Embryonic facial prominence (tissue), 1 donor: ENCODE results near the gene MAP4.
"Not testable (repeated sequence)": the region's sequence is repeated elsewhere in the genome, so short reads cannot be mapped to it uniquely, and the experiment has no call there.

Experiments used
- DNase-seq: peaks from one replicate; pipeline ENCODE4 v3.0.0-alpha.2; 2016; ENCODE audit errors: extremely low spot score

MAP4 gene

DNA sequence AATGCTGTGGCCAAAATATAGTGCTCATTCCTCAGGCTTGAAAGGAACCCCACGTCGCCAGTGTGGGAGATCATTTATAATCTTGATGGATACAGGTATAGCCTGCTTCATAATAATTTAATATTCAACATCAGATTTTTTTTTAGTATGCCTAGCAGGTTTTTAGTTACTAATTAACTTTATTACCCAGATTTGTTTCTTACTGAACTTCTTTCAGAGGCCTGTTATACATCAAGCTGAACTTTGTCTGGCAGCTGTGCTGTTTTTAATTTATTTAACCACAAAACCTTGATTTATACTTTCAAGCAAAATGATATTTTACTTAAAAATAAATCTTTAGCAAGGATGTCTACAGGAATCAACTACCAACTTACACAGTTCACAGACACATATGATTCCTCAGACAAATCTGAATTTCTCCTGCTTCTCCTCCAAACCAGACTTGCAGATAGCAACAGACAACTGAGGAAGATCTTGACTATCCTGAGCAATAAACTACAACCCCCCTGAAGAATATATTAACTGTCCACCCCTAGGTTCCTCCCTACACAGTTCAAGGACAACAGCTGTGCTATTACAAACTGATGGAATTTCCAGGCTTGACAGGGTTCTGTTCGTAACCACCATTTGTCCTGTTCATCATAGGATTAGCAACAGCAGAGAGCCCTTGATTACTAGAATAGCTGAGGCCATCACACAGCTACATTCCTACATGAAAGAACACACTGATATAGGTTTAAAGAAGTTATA, 610 bp downstream of the MAP4 start:
- no peak for DNase-seq

DNA sequence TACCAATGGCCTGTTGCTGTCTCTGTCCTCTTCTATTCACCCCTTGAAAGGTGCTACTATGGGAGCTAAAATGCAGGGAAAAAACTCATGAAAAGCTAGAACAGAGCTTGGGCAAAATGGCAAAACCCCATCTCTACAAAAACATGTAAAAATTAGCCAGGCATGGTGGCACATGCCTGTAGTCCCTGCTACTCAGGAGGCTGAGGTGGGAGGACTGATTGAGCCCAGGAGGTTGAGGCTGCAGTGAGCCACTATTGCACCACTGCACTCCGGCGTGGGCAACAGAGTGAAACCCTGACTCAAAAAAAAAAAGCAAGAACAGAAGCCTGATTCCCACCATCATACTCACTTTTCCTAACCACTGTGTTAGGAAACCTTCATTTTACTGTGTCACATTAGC, 1.9 kb downstream of the MAP4 start:
- no peak for DNase-seq

DNA sequence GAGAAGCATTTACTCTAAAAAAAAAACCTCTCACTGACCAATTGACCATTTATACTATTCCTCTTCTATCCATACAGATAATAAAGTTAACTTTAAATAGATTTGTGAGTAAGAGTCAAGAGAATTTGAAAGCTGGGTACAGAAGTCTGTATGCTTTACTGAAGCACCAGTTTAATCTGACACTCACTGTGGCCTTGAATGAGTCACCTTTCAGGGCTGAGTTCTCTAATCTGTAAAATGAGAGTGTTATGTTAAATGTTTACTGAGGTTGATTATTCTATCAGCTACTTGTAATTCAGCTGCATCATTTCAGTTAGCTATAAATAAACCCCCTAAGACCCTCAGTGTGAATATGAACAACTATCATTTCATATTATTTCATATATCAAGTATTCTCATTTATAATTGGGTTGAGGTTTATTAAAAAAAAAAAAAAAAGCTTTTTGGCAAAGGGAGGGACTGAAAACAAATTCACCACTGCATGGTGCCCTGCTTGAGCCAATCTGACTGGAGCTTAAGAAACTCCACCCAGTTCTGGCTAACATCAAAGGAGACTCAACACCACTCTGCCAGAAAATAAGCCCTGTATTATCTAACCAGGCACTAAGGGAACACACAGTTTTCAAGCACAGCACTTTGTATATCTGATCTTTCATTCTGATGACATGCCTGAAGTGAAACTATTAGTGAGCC, 2.8 kb downstream of the MAP4 start:
- DNase-seq = no peak

DNA sequence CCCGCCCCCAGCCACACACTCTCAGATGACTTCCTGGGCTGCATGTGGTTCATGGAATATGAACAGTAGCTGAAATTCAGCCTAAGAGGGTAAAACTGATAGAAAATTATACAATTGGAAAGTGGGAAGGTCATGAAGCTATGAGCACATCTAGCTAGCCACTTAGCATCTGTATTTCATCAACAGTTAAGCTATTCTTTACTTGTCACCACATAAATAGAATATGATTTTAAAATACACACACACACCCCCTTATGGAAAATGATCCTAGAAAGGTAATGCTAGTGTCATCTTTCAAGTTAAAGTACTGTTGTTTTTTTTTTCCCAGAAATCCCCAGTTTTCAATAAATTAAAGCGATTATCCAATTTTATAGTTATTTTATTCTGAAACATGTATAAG, 3.6 kb downstream of the MAP4 start:
- no peak for DNase-seq

DNA sequence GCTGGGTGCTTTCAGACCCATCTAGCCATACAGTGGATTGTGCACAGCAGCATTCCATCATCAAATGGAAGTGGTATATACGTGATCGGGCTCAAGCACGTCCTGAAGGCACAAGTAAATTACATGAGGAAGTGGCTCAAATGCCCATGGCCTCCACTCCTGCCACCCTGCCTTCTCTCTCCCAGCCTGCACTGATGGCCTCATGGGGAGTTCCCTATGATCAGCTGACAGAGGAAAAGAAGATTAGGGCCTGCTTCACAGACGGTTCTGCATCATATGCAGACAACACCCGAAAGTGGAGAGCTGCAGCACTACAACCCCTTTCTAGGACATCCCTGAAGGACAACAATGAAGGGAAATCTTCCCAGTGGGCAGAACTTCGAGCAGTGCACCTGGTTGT, 8.2 kb downstream of the MAP4 start:
- not testable (repeated sequence) for DNase-seq

DNA sequence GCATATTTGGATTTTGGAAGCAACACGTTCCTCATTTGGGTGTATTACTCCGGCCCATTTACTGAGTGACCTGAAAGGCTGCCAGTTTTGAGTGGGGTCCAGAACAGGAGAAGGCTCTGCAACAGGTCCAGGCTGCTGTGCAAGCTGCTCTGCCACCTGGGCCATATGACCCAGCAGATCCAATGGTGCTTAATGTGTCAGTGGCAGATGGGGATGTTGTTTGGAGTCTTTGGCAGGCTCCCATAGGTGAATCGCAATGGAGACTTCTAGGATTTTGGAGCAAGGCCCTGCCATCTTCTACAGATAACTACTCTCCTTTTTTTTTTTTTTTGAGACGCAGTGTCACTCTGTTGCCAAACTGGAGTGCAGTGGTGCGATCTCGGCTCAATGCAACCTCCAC, 8.9 kb downstream of the MAP4 start:
- not testable (repeated sequence) for DNase-seq

DNA sequence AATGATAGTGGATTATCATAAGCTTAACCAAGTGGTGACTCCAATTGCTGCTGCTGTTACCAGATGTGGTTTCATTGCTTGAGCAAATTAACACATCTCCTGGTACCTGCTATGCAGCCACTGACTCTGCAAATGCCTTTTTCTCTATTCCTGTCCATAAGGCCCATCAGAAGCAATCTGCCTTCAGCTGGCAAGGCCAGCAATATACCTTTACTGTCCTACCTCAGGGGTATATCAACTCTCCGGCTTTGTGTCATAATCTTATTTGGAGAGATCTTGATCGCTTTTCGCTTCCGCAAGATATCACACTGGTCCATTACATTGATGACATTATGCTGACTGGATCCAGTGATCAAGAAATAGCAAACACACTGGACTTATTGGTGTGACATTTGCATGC, 9.4 kb downstream of the MAP4 start:
- not testable (repeated sequence) for DNase-seq

DNA sequence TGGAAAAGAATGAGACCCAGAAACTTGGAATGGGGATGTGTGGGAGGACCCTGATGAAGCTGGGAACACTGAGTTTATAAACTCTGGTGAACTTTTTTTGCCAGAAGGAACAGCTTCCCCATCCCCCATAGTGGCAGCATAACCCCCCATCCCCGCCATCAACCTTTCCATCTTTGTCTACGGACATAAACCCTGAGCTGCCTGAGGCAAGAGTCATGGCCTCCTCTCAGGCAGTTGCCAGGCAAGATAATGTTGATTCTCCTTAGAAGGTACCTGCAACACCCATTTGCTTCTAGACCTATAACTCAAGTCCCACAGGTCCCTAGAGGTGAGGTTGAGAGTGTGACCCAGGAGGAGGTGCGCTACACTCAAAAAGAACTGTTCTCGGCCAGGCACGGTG, 11.5 kb downstream of the MAP4 start:
- DNase-seq = no peak

DNA sequence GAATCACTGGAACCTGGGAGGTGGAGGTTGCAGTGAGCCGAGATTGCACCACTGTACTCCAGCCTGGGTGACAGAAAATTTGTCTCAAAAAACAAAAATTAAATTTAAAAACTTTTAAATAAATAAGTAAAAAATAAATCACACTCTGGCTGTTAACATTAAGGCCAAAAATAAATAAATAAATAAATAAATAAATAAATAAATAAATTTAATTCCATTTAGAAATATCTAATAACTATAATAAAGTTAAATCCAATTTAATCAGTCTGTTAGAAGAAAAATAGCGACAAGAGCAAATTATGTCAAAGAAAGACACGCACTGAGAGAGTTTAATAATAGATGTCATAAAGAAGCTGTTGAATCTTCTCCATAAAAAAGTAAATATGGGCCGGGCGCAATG, 13.4 kb downstream of the MAP4 start:
- DNase-seq = no peak

DNA sequence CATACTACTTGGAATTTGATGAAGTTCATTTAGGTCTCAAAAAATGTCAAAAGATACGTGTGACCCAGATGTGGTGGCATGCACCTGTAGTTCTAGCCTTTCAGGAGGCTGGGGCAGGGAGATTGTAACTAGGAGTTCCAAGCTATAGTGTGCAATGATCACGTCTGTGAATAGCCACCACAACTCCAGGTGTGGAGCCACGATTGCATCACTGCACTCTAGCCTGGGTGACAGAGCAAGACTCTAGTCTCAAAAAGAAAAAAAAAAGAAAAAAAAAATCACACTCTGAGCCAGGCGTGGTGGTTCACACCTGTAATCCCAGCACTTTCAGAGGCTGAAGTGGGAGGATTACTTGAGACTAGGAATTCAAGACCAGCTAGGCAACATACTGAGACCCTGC, 14.2 kb downstream of the MAP4 start:
- no peak for DNase-seq

DNA sequence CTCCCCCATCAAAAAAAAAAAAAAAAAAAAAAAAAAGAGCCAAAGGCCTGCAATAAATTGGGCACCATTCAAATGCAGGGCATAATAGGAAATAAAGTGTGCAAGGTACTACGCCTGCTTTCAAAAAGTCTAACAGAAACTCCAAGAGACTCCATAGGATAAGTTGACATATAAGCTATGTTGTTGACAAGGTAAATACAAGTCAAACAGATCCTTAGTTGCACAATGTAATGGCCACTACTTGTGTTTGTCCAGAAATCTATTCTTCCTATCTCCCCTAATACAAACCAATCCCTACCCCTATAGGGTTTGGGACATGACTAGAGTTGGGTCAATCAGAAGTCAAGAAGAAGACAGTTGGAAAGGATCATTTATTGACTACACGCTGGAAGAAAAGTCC, 16.0 kb downstream of the MAP4 start:
- no peak for DNase-seq

DNA sequence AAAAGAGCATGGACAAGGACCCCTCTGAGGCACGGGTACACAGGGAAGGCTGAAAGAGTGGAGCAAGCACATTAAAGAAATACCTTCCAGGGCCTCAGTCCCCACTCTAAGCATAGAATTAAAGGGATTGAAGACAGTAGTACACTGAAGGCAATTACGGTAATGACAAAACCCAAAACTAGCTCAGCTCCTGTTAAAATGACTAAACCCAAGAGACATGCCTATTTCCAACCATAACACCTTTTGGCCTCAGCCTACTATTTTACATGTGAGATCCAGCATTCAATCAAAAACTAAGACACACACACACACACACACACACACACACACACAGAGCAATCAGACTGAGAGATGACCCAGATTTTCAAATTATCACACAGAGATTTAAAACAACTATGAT, 19.8 kb downstream of the MAP4 start:
- no peak for DNase-seq

DNA sequence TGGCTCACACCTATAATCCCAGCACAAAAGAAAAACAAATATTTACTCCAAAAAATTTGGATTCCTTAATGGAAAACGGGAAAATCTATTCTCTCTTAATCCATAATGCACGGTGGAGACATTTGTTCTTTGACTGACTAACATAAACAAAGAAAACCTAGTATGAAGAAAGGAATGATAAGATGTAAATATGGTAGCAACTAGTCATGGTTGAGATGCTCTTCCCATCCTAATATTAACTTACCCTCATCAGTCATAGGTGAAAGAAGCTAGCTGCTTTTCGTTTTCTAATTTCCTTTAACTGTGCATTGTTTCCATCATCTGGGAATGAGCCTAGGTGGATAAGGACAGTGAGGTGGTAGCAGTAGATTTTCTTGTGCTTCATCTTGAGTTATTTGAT, 22.0 kb downstream of the MAP4 start:
- no peak for DNase-seq

DNA sequence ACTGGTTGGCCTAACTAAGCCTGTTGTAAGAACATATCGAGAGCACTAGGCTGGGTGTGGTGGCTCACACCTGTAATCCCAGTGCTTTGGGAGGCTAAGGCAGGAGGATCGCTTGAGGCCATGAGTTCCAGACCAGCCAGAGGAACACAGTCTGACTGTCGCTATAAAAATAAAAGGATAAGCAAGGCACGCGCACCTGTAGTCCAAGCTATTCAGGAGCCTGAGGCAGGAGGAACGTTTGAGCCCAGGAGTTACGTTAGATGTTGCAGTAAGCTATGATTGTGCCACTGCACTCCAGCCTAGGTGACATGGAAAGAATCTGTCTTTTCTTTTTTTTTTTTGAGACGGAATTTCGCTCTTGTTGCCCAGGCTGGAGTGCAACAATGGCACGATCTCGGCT, 24.9 kb downstream of the MAP4 start:
- no peak for DNase-seq

DNA sequence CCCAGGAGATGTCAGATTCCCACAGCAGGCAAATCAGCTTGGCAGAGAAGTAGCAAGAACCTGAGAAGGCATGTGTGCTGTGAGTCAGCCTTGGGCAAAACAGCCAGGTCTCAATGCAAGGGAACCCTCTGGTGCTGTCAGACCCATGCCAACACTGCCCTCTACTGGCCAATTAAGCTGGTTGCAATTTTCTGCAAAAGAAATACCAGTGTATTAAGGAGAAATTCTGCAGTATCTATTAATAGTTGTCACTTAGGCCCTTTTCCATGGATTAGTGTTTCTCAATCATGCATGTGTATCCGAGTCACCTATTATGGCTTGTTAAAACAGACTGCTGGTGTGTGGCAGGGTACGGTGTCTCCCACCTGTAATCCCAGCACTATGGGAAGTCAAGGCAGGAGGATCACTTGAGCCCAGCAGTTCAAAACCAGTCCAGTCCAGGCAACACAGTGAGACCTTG, 26.2 kb downstream of the MAP4 start:
- peak; percentile 72 for DNase-seq

DNA sequence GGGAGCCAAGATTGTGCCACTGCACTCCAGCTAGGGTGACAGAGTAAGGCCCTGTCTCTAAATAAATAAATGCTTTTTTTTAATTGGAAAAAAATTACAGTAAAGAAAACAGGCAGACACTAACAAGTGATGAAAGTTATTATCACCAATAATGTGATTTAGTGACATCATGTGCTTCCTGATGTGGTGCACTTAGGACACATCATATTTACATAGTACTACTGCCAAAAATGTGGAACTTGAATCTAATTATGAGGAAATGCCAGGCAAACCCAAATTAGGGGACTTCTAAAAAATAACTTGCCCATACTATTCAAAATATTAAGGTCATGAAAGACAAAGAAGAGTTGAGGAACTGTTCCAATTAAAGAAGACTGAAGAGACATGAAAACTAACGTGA, 30.8 kb downstream of the MAP4 start:
- no peak for DNase-seq

DNA sequence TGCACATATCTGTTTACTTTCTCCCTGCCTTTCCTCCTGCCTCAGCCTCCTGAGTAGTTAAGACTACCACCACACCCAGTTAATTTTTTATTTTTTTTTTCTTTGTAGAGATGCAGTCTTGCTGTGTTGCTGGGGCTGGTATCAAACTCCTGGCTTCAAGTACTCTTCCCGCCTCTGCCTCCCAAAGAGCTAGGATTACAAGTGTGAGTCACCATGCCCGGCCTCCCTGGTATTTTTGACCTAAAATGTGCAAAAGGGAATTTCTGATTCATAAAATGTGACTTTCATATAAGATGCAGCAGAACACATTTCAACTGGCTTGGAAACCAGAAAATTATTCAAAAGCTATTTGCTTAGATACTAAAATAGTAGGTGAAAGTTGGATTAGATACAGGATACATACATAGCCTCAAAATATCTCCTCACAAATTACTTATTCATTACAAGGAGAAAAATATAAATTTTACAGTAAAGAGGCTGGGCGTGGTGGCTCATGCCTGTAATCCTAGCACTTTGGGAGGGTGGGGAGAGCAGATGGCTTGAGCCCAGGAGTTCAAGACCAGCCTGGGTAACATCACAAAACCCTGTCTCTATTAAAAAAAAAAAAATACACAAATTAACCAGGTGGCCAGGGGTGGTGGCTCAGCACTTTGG, 32.0 kb downstream of the MAP4 start:
- no peak for DNase-seq

DNA sequence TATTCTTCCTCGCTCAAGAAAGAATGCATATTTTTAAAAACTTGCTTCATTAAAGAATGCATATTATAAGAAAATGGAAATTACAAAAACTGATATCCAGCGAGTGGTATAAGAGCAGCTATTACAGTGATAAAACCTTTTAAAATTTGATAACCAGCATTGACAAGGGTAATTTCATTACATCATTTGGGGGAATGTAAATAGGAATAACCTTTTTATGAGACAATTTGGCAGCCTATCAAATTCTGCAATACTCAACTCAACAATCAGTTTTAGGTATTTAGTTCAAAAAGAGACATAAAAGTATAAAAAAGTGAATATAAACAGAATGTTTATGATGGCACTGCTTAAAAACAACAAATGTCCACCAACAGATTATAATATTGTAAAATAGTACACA, 35.4 kb downstream of the MAP4 start:
- DNase-seq = no peak

DNA sequence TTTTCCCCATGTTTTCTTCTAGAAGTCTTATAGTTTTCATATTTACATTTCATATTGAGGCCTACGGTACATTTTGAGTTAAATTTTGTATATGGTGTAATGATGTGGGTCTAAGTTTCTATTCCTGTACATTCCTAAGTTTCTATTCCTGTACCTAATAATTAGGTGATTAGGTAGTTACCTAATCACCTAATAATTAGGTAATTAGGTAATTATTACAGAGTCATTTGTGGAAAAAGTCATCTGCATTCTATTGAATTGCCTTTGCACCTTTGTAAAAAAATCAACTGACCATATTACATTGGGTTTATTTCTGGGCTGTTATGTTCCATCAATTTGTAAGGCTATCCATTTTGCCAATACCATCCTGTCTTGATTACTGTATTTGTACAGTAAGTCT, 37.1 kb downstream of the MAP4 start:
- DNase-seq = no peak

DNA sequence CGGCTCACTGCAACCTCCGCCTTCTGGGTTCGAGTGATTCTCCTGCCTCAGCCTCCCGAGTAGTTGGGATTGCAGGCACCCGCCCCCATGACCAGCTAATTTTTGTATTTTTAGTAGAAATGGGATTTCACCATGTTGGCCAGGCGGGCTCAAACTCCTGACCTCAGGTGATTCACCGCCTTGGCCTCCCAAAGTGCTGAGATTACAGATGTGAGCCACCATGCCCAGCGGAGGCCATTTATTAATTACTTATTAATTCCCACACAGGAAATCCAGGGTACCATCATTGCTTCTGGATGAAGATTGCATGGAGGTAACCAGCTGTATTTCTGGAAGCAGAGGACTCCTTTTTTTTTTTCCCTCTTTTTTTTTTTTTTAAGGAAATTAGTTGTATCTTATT, 37.8 kb downstream of the MAP4 start:
- DNase-seq = no peak

DNA sequence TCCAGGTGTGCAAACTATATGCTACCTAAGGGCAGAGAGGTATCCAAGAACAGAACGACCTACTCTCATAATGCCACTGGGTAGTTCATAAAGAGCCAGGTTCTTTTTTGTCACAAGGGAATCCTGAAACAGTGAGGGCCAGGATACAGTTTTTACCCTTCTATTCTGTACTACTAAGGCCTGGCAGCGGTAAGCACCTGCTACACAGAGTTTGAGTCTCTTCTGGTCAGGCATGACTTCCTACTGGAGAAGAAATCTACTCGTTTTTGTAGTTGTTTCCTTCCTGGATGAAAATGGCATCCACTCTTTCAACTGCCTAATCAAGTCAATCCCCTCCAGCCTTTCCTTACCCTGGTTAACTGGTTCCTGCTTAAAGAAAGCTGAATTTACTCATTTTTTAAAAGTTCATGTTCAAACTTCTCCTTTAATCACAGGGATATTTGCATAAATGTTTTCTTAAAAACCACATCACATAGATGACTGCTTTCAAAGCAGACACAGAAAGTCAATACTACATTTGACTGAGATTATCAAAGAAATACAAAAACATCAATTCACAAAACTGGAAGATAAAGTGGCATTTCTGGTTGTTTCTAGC, 40.0 kb downstream of the MAP4 start:
- no peak for DNase-seq

DNA sequence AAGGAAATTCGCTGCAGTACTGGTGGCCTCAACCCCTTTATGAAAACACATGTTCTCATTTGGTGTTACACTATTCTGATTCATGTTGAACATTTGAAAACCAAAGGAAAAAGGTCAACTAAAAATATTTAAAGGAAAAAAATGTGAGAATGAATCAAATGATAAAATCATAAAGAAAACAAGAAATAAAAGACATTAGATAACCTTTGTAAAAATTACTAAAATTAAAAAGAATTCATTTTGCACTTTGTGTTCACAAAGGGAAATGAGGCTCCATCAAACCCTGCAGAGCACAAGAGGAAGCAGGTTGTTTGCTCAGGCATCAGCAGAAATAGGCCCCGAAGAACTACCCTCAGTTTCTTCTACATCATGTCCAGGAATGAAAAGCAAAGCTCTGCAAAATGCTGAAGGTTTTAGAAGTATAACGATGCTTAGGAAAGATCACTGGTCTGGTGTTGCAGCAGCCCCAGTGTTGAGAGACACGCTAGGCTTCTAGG, 41.2 kb downstream of the MAP4 start:
- no peak for DNase-seq
